NT2/D1 (cell line): ENCODE data around the gene TAS2R7.

Experiments
- YY1 ChIP-seq: IDR thresholded peaks from 2 replicates; pipeline ENCODE4 v1.6.1; 2011; ENCODE audit not compliant: insufficient read length, insufficient read depth
- ZNF274 ChIP-seq: IDR thresholded peaks from 2 replicates; pipeline ENCODE4 v1.6.1; 2011; ENCODE audit warnings: mild to moderate bottlenecking, low read depth, low read length

- no peak for TF ChIP-seq YY1
- no peak for TF ChIP-seq ZNF274
These were observed 48.9 kb upstream of the TAS2R7 start for GRCh38 chr12:10851243-10851858.
